ENCODE results near the gene TMEM150C. TPM values are rescaled to one million over a fixed set of nuclear protein-coding genes. Genes with fewer than 3 reads are reported as not detected.

TMEM150C gene
- total RNA-seq (2022; extraction: Qiagen RNA extraction; ENCODE audit: low read depth), result 0.53 to 1.2 TPM (median 1.0 TPM) in 5 replicates

DNA sequence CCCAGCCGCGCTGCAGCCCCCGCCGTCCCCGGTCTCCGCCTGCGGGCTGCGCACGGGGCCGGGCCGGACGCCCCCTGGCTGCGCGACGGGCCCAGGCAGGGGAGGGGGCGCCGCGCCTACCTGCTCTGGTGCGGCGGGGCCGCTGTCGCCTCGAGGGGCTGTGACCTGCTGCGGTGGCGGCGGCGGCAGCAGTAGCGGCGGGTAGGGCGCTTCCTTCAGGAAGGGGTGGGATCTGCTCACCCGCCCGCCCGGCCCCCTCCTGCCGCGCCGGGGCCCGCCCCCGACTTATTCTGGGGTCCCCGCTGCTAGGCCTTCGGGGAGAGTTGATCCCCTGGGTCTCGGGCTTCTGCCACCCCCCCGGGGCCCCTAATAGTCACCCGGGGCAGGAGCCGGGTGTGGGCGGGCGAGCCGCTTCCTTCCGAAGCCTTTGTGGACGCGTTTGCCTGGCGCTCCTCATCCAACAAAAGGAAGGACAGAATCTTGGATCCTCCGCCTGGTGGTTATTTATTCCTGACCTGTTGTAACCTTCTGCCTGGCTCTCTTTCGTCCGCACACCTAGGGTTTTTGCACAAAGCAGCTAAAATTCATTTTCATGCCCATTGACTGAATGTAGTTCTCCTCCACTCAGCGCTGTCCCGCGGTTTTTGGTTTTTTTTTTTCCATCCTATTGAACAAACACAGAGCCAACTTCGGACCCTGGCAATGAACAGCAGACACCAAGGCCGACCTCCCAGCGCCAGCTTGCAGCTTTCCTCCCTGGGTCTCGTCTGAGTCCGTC is at the start of gene TMEM150C:
Gene TMEM150C, minus strand, starts transcription at position 203 of the 778 bp plus-strand sequence. CDS start 57,331 bp downstream, outside the sequence.

Other genes starting within 250 kb of the TMEM150C start
- gene HNRNPD, start 188.0 kb downstream of the TMEM150C start, total RNA-seq (2022; extraction: Qiagen RNA extraction; ENCODE audit: low read depth), result 224 to 483 TPM (median 259 TPM) in 5 replicates
- 221 to 487 TPM (median 246 TPM) in 5 replicates for gene HNRNPDL, start 131.5 kb downstream of the TMEM150C start, total RNA-seq (2022; extraction: Qiagen RNA extraction; ENCODE audit: low read depth)
- 25.9 to 35.6 TPM (median 30.9 TPM) in 5 replicates for gene ENOPH1, start 131.4 kb downstream of the TMEM150C start, total RNA-seq (2022; extraction: Qiagen RNA extraction; ENCODE audit: low read depth)
- gene SCD5, start 236.8 kb upstream of the TMEM150C start, total RNA-seq (2022; extraction: Qiagen RNA extraction; ENCODE audit: low read depth), result 5.4 to 8.4 TPM (median 7.3 TPM) in 5 replicates